ENCODE results near the gene SDCBP2. TPM values are rescaled to one million over a fixed set of nuclear protein-coding genes. Genes with fewer than 3 reads are reported as not detected.

Gene SDCBP2
- total and polyA plus RNA-seq, 2 of the 13 experiments (the other 11 are each of a cell fraction or from before 2014, with no cell fraction given) = 1.2 to 2.4 TPM

DNA sequence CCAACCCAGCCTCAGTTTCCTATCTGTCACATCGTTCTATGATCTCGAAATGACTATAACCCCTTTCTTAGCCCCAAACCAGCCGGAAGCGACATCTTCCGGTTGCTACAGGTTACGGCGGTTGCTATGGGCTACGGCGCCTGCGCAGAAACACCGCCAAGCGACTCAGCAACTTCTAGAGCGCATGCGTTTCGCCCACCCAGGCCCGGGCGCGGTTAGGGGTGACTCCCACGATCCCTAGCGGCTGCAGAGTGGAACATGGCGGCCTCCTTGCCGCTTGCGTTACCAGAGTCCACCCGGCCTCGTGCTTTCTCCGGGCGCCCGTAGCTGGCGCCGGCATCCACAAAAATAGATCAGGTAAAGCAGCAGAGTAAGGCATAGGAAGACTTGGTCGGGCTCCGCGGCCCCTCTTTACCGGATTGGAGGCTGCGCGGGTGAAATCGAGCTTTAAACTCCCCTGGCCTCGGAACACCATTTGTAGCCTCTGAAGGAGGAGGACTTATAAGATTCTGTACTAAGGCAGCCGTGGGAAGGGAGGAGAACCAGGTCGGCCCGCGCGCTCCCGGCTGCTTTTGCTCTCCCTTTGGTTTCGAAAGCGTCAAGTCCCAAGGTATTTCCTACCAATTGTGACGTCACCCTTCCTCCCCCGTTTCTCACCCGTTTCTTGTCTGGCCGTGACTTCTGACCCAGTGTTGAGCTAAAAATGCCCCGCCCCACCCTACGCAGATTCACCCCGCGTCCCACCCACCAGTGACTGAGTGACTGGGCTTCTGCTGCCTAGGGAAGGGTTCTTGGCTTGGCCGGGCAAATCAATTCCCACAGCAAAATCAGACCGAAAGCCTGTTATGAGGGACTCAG is 3.5 kb downstream of the SDCBP2 start (continued):
- TF ChIP-seq CCDC6 (CRISPR knock-in tag; IDR thresholded peaks at IDR 0.05) (no peak), ZNF549 (CRISPR knock-in tag; IDR thresholded peaks at IDR 0.05) (0 out of 2 replicates have a peak, but pooled peaks have one; percentile 74), SALL2 (CRISPR knock-in tag; IDR thresholded peaks at IDR 0.05) (peak; percentile 89), POLR2A (IDR thresholded peaks at IDR 0.05; ENCODE audit: insufficient read depth in 1 of 2, low read depth in 2 of 2, low read length in 2 of 2) (peak; percentile 95 to 98), HOMEZ (CRISPR knock-in tag; IDR thresholded peaks at IDR 0.05; ENCODE audit: low read depth) (0 out of 2 replicates have a peak, but pooled peaks have one; percentile 18), KAT7 (CRISPR knock-in tag; IDR thresholded peaks at IDR 0.05; ENCODE audit: borderline replicate concordance) (peak; percentile 58), CBX5 (CRISPR knock-in tag; IDR thresholded peaks at IDR 0.05; ENCODE audit: borderline replicate concordance) (peak; percentile 45; the same call in 1 of the 2 replicates), SP2 (CRISPR knock-in tag; IDR thresholded peaks at IDR 0.05) (peak; percentile 29; the same call in 1 of the 2 replicates), KLF15 (CRISPR knock-in tag; IDR thresholded peaks at IDR 0.05; ENCODE audit: borderline replicate concordance) (0 out of 2 replicates have a peak, but pooled peaks have one; percentile 83), POLR2AphosphoS2 (IDR thresholded peaks at IDR 0.05; ENCODE audit: low read depth, low read length) (peak; percentile 91), ZMYM4 (CRISPR knock-in tag; IDR thresholded peaks at IDR 0.05) (peak; percentile 59), ZNF562 (CRISPR knock-in tag; IDR thresholded peaks at IDR 0.05; ENCODE audit: borderline replicate concordance) (no peak), ZNF382 (CRISPR knock-in tag; IDR thresholded peaks at IDR 0.05; ENCODE audit: borderline replicate concordance) (no peak), ZNF709 (CRISPR knock-in tag; IDR thresholded peaks at IDR 0.05) (peak; percentile 97), ZNF503 (CRISPR knock-in tag; IDR thresholded peaks at IDR 0.05) (no peak), ZNF263 (CRISPR knock-in tag; IDR thresholded peaks at IDR 0.05) (peak; percentile 68), ZNF460 (CRISPR knock-in tag; IDR thresholded peaks at IDR 0.05; ENCODE audit: borderline replicate concordance) (no peak)
- TF ChIP-seq, protein P1, sequence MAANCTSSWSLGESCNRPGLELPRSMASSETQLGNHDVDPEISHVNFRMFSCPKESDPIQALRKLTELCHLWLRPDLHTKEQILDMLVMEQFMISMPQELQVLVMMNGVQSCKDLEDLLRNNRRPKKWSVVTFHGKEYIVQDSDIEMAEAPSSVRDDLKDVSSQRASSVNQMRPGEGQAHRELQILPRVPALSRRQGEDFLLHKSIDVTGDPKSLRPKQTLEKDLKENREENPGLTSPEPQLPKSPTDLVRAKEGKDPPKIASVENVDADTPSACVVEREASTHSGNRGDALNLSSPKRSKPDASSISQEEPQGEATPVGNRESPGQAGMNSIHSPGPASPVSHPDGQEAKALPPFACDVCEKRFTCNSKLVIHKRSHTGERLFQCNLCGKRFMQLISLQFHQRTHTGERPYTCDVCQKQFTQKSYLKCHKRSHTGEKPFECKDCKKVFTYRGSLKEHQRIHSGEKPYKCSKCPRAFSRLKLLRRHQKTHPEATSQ (CRISPR knock-in tag; IDR thresholded peaks at IDR 0.05; ENCODE audit: borderline replicate concordance) = peak; percentile 54; the same call in 1 of the 2 replicates
- TF ChIP-seq, protein P2, sequence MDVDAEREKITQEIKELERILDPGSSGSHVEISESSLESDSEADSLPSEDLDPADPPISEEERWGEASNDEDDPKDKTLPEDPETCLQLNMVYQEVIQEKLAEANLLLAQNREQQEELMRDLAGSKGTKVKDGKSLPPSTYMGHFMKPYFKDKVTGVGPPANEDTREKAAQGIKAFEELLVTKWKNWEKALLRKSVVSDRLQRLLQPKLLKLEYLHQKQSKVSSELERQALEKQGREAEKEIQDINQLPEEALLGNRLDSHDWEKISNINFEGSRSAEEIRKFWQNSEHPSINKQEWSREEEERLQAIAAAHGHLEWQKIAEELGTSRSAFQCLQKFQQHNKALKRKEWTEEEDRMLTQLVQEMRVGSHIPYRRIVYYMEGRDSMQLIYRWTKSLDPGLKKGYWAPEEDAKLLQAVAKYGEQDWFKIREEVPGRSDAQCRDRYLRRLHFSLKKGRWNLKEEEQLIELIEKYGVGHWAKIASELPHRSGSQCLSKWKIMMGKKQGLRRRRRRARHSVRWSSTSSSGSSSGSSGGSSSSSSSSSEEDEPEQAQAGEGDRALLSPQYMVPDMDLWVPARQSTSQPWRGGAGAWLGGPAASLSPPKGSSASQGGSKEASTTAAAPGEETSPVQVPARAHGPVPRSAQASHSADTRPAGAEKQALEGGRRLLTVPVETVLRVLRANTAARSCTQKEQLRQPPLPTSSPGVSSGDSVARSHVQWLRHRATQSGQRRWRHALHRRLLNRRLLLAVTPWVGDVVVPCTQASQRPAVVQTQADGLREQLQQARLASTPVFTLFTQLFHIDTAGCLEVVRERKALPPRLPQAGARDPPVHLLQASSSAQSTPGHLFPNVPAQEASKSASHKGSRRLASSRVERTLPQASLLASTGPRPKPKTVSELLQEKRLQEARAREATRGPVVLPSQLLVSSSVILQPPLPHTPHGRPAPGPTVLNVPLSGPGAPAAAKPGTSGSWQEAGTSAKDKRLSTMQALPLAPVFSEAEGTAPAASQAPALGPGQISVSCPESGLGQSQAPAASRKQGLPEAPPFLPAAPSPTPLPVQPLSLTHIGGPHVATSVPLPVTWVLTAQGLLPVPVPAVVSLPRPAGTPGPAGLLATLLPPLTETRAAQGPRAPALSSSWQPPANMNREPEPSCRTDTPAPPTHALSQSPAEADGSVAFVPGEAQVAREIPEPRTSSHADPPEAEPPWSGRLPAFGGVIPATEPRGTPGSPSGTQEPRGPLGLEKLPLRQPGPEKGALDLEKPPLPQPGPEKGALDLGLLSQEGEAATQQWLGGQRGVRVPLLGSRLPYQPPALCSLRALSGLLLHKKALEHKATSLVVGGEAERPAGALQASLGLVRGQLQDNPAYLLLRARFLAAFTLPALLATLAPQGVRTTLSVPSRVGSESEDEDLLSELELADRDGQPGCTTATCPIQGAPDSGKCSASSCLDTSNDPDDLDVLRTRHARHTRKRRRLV (CRISPR knock-in tag; IDR thresholded peaks at IDR 0.05) = no peak; the same call in 1 of the 2 replicates
